Endodermal cell (in vitro differentiated cells): ENCODE measurements around the gene FRRS1L. TPM values are rescaled to one million over a fixed set of nuclear protein-coding genes. Genes with fewer than 3 reads are reported as not detected.

Experiments
- DNase-seq: peaks from one replicate; pipeline ENCODE4 v3.0.0-alpha.2; 2017
- H3K27ac ChIP-seq: 2 replicates; pipeline ENCODE4 v1.5.1; 2013; ENCODE audit warnings: mild to moderate bottlenecking, low read depth, low read length, moderate library complexity
- H3K27me3 ChIP-seq: 2 replicates; pipeline ENCODE4 v1.6.1; 2013; ENCODE audit warnings: mild to moderate bottlenecking, low read length, moderate library complexity; ENCODE audit not compliant: insufficient read depth, control insufficient read depth, poor library complexity, severe bottlenecking
- H3K36me3 ChIP-seq: 2 replicates; pipeline ENCODE4 v1.7.0; 2013; ENCODE audit warnings: mild to moderate bottlenecking, low read length, moderate library complexity; ENCODE audit not compliant: control insufficient read depth, insufficient read depth
- H3K4me1 ChIP-seq: one replicate; pipeline ENCODE4 v1.7.0; 2013; ENCODE audit warnings: low read length; ENCODE audit not compliant: control insufficient read depth, insufficient read depth
- H3K4me3 ChIP-seq: 2 replicates; pipeline ENCODE4 v1.5.1; 2013; ENCODE audit warnings: mild to moderate bottlenecking, low read length, moderate library complexity
- H3K9ac ChIP-seq: 2 replicates; pipeline ENCODE4 v1.6.1; 2013; ENCODE audit warnings: mild to moderate bottlenecking, low read length, moderate library complexity; ENCODE audit not compliant: poor library complexity, severe bottlenecking; ENCODE audit errors: extremely low read depth
- H3K9me3 ChIP-seq: 2 replicates; pipeline ENCODE4 v1.6.1; 2013; ENCODE audit warnings: mild to moderate bottlenecking, low read length, moderate library complexity; ENCODE audit not compliant: control insufficient read depth
- H3K27ac Mint-ChIP-seq: 2 replicates; pipeline ENCODE4 v1.8.0; 2020; ENCODE audit warnings: mixed read lengths
- H3K27me3 Mint-ChIP-seq: 2 replicates; pipeline ENCODE4 v1.8.0; 2021; ENCODE audit warnings: mild to moderate bottlenecking, mixed read lengths; ENCODE audit not compliant: insufficient read depth
- H3K36me3 Mint-ChIP-seq: 2 replicates; pipeline ENCODE4 v1.8.0; 2020; ENCODE audit warnings: low read depth, mixed read lengths
- H3K4me1 Mint-ChIP-seq: 2 replicates; pipeline ENCODE4 v1.8.0; 2020; ENCODE audit warnings: mixed read lengths
- H3K4me3 Mint-ChIP-seq: 2 replicates; pipeline ENCODE4 v1.8.0; 2020; ENCODE audit warnings: mild to moderate bottlenecking, moderate library complexity, mixed read lengths
- H3K9me3 Mint-ChIP-seq: 2 replicates; pipeline ENCODE4 v1.8.0; 2020; ENCODE audit warnings: mild to moderate bottlenecking, mixed read lengths
- WGBS, 2 experiments: methylation state at CpG; one replicate each; pipeline versions ENCODE4 v1.1.5 to v1.1.7; 2013; ENCODE audit warnings: missing lambda C conversion rate in 2 of 2, mixed read lengths in 1 of 2; ENCODE audit not compliant: insufficient coverage in 1 of 2, insufficient read length in 1 of 2; 5-methylcytosine and 5-hydroxymethylcytosine counted together
- total RNA-seq, 2 donors: library from RNA; stranded (reverse); fragmentation: NEBNext Ultra II Directional in 1 of 2; extraction: Animal tissue kit (Norgen Biotek cat#: 25700) in 1 of 2; gene quantifications; 2 replicates in 1 of 2; 3 replicates in 1 of 2; pipeline ENCODE4 v1.2.1, GENCODE V29; 2021
- TF ChIP-seq, protein P1 (sequence below): fragments of 200-600 bp; sonication (generic); conservative IDR thresholded peaks from 2 replicates; pipeline ENCODE4 v1.5.0; 2021; ENCODE audit warnings: antibody characterized with exemption, mild to moderate bottlenecking

Gene FRRS1L
- total RNA-seq, 2 donors from 2014 or later = 1.5 to 1.8 TPM

DNA sequence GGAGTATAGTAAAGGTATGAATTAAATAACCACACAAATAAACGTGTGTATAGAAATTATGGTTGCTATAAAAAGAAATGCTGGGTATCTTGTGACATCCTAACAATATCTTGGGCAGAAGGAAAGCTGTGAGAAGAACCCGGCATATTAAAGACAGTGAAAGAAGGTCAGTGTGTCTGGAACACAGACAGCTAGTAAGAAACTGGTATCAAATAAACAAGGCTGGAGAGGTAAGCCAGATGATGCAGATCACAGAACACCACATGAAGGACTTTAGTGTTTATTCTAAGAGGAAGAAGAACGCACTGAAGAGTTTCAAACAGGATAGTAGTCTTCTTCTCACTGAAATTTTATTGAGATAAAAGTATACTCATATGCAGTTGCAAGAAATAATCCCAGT lies 71.7 kb downstream of the FRRS1L start:
- H3K4me3 Mint-ChIP-seq = no peak overlapping the region
- H3K36me3 Mint-ChIP-seq = peaks cover 32% of the 10 kb centered on the region
- peaks cover 28% of the 10 kb centered on the region for H3K4me1 Mint-ChIP-seq
- no peaks in the 10 kb centered on the region for H3K27me3 Mint-ChIP-seq
- WGBS, 2 experiments = 93 to 97% methylated on average over 2 to 3 of the region's 3 CpGs
- no peak overlapping the region for H3K4me3 ChIP-seq
- H3K36me3 ChIP-seq = peaks cover 46% of the 10 kb centered on the region
- no peaks in the 10 kb centered on the region for H3K27me3 ChIP-seq
- H3K9me3 Mint-ChIP-seq = no peaks in the 10 kb centered on the region
- TF ChIP-seq, protein P1, sequence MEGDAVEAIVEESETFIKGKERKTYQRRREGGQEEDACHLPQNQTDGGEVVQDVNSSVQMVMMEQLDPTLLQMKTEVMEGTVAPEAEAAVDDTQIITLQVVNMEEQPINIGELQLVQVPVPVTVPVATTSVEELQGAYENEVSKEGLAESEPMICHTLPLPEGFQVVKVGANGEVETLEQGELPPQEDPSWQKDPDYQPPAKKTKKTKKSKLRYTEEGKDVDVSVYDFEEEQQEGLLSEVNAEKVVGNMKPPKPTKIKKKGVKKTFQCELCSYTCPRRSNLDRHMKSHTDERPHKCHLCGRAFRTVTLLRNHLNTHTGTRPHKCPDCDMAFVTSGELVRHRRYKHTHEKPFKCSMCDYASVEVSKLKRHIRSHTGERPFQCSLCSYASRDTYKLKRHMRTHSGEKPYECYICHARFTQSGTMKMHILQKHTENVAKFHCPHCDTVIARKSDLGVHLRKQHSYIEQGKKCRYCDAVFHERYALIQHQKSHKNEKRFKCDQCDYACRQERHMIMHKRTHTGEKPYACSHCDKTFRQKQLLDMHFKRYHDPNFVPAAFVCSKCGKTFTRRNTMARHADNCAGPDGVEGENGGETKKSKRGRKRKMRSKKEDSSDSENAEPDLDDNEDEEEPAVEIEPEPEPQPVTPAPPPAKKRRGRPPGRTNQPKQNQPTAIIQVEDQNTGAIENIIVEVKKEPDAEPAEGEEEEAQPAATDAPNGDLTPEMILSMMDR = no peak
- no peaks in the 10 kb centered on the region for H3K4me1 ChIP-seq
- no peak overlapping the region for H3K9ac ChIP-seq
- no peak overlapping the region for H3K27ac Mint-ChIP-seq
- H3K9me3 ChIP-seq = no peaks in the 10 kb centered on the region
- no peak for DNase-seq
- no peak overlapping the region for H3K27ac ChIP-seq

DNA sequence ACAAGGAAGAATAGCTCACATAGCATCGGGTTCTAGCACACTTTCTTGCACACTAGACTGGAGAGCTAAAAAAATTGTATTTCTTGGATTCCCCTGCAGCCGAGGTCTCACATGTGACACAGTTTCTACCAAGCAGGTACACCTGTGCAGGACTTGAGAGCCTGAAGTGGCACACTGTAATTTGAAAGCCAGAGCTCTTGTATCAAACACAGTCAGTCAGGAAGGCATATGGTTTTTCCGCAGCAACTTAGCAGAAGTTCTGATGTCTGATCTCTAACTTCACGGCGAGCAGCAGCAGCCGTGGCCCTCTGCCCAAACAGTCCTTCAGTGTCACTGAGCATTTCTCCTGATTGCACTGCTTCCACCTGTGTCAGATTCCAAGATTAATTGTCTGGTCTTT lies 72.8 kb downstream of the FRRS1L start:
- WGBS, 2 experiments = 96 to 99% methylated on average over 6 of the region's 6 CpGs
- H3K4me1 ChIP-seq = no peaks in the 10 kb centered on the region
- Mint-ChIP-seq H3K4me3 (no peak overlapping the region), H3K4me1 (peaks cover 21% of the 10 kb centered on the region), H3K27me3 (no peaks in the 10 kb centered on the region), H3K36me3 (peaks cover 39% of the 10 kb centered on the region), H3K9me3 (no peaks in the 10 kb centered on the region), H3K27ac (peak overlapping the region; percentile 61)
- H3K27ac ChIP-seq = no peak overlapping the region
- H3K27me3 ChIP-seq = no peaks in the 10 kb centered on the region
- no peaks in the 10 kb centered on the region for H3K9me3 ChIP-seq
- no peak overlapping the region for H3K9ac ChIP-seq
- H3K4me3 ChIP-seq = no peak overlapping the region
- H3K36me3 ChIP-seq = peaks cover 49% of the 10 kb centered on the region
- no peak for DNase-seq
- TF ChIP-seq, protein P1 = no peak

DNA sequence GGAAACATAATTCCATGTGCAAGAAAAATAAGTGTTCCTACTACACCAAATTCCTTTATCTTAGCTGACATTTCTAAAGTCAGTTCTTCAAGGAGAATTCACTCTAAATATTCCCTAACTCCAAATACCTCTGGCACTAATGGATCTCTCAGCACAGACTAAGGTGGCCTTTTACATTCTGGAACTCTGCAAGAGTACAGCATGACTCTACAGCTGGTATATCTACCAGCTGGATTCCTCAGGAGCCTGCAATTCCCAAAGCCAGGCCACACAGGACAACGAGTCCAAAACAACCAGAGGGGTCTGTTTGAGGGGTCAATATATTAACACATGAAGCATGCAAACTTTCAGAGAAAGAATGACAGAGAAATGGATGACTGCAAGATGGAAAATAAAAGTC lies 74.5 kb downstream of the FRRS1L start:
- Histone ChIP-seq H3K9ac (no peak overlapping the region), H3K9me3 (no peaks in the 10 kb centered on the region), H3K27me3 (no peaks in the 10 kb centered on the region), H3K4me1 (no peaks in the 10 kb centered on the region), H3K36me3 (peaks cover 64% of the 10 kb centered on the region), H3K4me3 (no peak overlapping the region), H3K27ac (no peak overlapping the region)
- Mint-ChIP-seq H3K36me3 (peaks cover 52% of the 10 kb centered on the region), H3K27ac (peak overlapping the region; percentile 1), H3K27me3 (no peaks in the 10 kb centered on the region), H3K4me3 (no peak overlapping the region), H3K4me1 (peaks cover 8% of the 10 kb centered on the region), H3K9me3 (no peaks in the 10 kb centered on the region)
- WGBS, 2 experiments = 95 to 100% methylated on average over 1 of the region's 1 CpG
- TF ChIP-seq, protein P1 = no peak
- DNase-seq = no peak
